K562 (cell line): ENCODE measurements around the gene SP140L. TPM values are rescaled to one million over a fixed set of nuclear protein-coding genes. Genes with fewer than 3 reads are reported as not detected.
A peak's percentile ranks its signal among the peaks of the same experiment; 100 is the strongest.

Experiments used
- CHCHD3 ChIP-seq: fragments of 250-450 bp; sonication (Bioruptor Pico); IDR thresholded peaks from 2 replicates; pipeline ENCODE4 v2.1.2; 2022; ENCODE audit warnings: mild to moderate bottlenecking
- DPF2 ChIP-seq: fragments of 450-650 bp; IDR thresholded peaks from 2 replicates; pipeline ENCODE4 v1.6.1; 2016
- EGR1 ChIP-seq: fragments of 450-650 bp; conservative IDR thresholded peaks from 2 replicates; pipeline ENCODE4 v1.6.1; 2017; ENCODE audit warnings: mild to moderate bottlenecking
- FOXK2 ChIP-seq, 2 experiments: fragments of 450-650 bp; IDR thresholded peaks in 1 of 2; conservative IDR thresholded peaks in 1 of 2; 2 replicates each; pipeline ENCODE4 v1.6.1; 2016; ENCODE audit warnings: low read depth in 2 of 2, mild to moderate bottlenecking in 1 of 2
- HMGXB4 ChIP-seq: sonication (generic); formaldehyde crosslinking; IDR thresholded peaks from 2 replicates; pipeline ENCODE4 v1.8.1; 2023; ENCODE audit warnings: mild to moderate bottlenecking, missing genetic modification reagents
- KLF10 ChIP-seq: fragments of 250-450 bp; sonication (Bioruptor Pico); IDR thresholded peaks from 2 replicates; pipeline ENCODE4 v1.6.1; 2021; ENCODE audit warnings: matching md5 sums
- NR4A1 ChIP-seq, 2 experiments: fragments of 250-450 bp in 1 of 2; fragments of 450-650 bp in 1 of 2; sonication (Bioruptor Pico) in 1 of 2; IDR thresholded peaks; 2 replicates each; pipeline versions ENCODE4 v1.4.0 to v1.6.1; 2016 to 2020; ENCODE audit warnings: mild to moderate bottlenecking in 2 of 2, missing compliant biosample characterization in 1 of 2, missing genetic modification characterization in 1 of 2, moderate library complexity in 1 of 2
- YY1 ChIP-seq, 3 experiments: IDR thresholded peaks; 2 replicates each; pipeline ENCODE4 v1.6.1; 2011; ENCODE audit warnings: low read length in 2 of 3, mild to moderate bottlenecking in 2 of 3, moderate library complexity in 2 of 3, borderline replicate concordance in 1 of 3, control low read depth in 1 of 3, low read depth in 1 of 3; ENCODE audit not compliant: insufficient read depth in 3 of 3, insufficient replicate concordance in 2 of 3, control insufficient read depth in 1 of 3, insufficient read length in 1 of 3; ENCODE audit errors: extremely low read depth in 1 of 3
- ZNF140 ChIP-seq: fragments of 250-450 bp; sonication (Bioruptor Pico); IDR thresholded peaks from 2 replicates; pipeline ENCODE4 v1.8.0; 2021; ENCODE audit warnings: moderate library complexity, mild to moderate bottlenecking, inconsistent platforms
- ZNF263 ChIP-seq: sonication (generic); formaldehyde crosslinking; IDR thresholded peaks from 2 replicates; pipeline ENCODE4 v1.8.0; 2022; ENCODE audit warnings: mild to moderate bottlenecking, missing genetic modification reagents, borderline replicate concordance
- ZNF707 ChIP-seq: fragments of 250-450 bp; sonication (Bioruptor Pico); conservative IDR thresholded peaks from 2 replicates; pipeline ENCODE4 v1.8.0; 2022; ENCODE audit warnings: inconsistent platforms, mild to moderate bottlenecking, moderate library complexity
- ZNF780A ChIP-seq: fragments of 250-450 bp; sonication (Bioruptor Pico); IDR thresholded peaks from 2 replicates; pipeline ENCODE4 v1.5.0; 2021; ENCODE audit warnings: mild to moderate bottlenecking
- polyA plus RNA-seq, 8 experiments: library from polyadenylated mRNA; depleted of rRNA in 4 of 8; stranded (reverse) in 5 of 8; unstranded in 3 of 8; fragments of >200 nt; fragmentation: Nextera tagmentation in 2 of 8; fragmentation: Illumina TruSeq in 1 of 8; extraction: Ambion mirVana in 2 of 8; extraction: Trizol in 1 of 8; gene quantifications; 2 replicates each; pipeline versions ENCODE4 v1.2.1 to v1.2.3, GENCODE V29; 2011 to 2014; ENCODE audit warnings: inconsistent platforms in 1 of 8, missing spikeins in 1 of 8
- total RNA-seq, 7 experiments: library from RNA; depleted of rRNA in 6 of 7; stranded (reverse); fragments of >200 nt in 6 of 7; fragmentation: Illumina TruSeq in 2 of 7; extraction: Trizol in 2 of 7; gene quantifications; 2 replicates each; pipeline versions ENCODE4 v1.2.1 to v1.2.3, GENCODE V29; 2011 to 2021; ENCODE audit warnings: low replicate concordance in 1 of 7
- TF ChIP-seq, protein P1 (sequence below): fragments of 250-450 bp; sonication (Bioruptor Pico); IDR thresholded peaks from 2 replicates; pipeline ENCODE4 v1.9.0; 2021; ENCODE audit warnings: mild to moderate bottlenecking, inconsistent platforms
- TF ChIP-seq, protein P2 (sequence below): sonication (generic); formaldehyde crosslinking; IDR thresholded peaks from 2 replicates; pipeline ENCODE4 v1.8.0; 2022; ENCODE audit warnings: missing genetic modification reagents, mild to moderate bottlenecking, moderate library complexity, borderline replicate concordance
- TF ChIP-seq, protein P3 (sequence below), 2 experiments: IDR thresholded peaks; 2 replicates each; pipeline ENCODE4 v1.6.1; 2012; ENCODE audit warnings: improper control_type of control experiment in 2 of 2, low read depth in 2 of 2, low read length in 2 of 2, borderline replicate concordance in 1 of 2

Gene SP140L
- total and polyA plus RNA-seq, 9 of the 15 experiments (the other 6 are each of a cell fraction or from before 2014, with no cell fraction given), result 4.0 to 15.5 (median 11.3) TPM

- TF ChIP-seq HMGXB4 (CRISPR knock-in tag) (no peak), ZNF780A (CRISPR knock-in tag) (no peak), ZNF140 (no peak), CHCHD3 (CRISPR knock-in tag) (no peak), EGR1 (peak; percentile 29; the same call in 1 of the 2 replicates), ZNF707 (CRISPR knock-in tag) (no peak), NR4A1 (CRISPR knock-in tag; IDR thresholded peaks at IDR 0.05) (no peak), NR4A1 (tag; IDR thresholded peaks at IDR 0.05) (no peak), FOXK2 (conservative IDR thresholded peaks at IDR 0.05 in 1 of 2, IDR thresholded peaks at IDR 0.05 in 1 of 2; ENCODE audit: low read depth in 2 of 2) (peak; percentile 76 to 77), KLF10 (CRISPR knock-in tag) (no peak), DPF2 (peak; percentile 43; the same call in 1 of the 2 replicates), ZNF263 (CRISPR knock-in tag) (no peak), YY1 (IDR thresholded peaks at IDR 0.05; ENCODE audit: borderline replicate concordance in 1 of 3, control insufficient read depth in 1 of 3, extremely low read depth in 1 of 3, insufficient read depth in 3 of 3, insufficient read length in 1 of 3, insufficient replicate concordance in 2 of 3, low read depth in 1 of 3, low read length in 2 of 3) (peak in 1 of 3 experiments; percentile 68)
- TF ChIP-seq, protein P1, sequence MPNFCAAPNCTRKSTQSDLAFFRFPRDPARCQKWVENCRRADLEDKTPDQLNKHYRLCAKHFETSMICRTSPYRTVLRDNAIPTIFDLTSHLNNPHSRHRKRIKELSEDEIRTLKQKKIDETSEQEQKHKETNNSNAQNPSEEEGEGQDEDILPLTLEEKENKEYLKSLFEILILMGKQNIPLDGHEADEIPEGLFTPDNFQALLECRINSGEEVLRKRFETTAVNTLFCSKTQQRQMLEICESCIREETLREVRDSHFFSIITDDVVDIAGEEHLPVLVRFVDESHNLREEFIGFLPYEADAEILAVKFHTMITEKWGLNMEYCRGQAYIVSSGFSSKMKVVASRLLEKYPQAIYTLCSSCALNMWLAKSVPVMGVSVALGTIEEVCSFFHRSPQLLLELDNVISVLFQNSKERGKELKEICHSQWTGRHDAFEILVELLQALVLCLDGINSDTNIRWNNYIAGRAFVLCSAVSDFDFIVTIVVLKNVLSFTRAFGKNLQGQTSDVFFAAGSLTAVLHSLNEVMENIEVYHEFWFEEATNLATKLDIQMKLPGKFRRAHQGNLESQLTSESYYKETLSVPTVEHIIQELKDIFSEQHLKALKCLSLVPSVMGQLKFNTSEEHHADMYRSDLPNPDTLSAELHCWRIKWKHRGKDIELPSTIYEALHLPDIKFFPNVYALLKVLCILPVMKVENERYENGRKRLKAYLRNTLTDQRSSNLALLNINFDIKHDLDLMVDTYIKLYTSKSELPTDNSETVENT (CRISPR knock-in tag), result no peak
- TF ChIP-seq, protein P2, sequence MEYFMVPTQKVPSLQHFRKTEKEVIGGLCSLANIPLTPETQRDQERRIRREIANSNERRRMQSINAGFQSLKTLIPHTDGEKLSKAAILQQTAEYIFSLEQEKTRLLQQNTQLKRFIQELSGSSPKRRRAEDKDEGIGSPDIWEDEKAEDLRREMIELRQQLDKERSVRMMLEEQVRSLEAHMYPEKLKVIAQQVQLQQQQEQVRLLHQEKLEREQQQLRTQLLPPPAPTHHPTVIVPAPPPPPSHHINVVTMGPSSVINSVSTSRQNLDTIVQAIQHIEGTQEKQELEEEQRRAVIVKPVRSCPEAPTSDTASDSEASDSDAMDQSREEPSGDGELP (CRISPR knock-in tag), result peak; percentile 69; the same call in 1 of the 2 replicates
- TF ChIP-seq, protein P3, sequence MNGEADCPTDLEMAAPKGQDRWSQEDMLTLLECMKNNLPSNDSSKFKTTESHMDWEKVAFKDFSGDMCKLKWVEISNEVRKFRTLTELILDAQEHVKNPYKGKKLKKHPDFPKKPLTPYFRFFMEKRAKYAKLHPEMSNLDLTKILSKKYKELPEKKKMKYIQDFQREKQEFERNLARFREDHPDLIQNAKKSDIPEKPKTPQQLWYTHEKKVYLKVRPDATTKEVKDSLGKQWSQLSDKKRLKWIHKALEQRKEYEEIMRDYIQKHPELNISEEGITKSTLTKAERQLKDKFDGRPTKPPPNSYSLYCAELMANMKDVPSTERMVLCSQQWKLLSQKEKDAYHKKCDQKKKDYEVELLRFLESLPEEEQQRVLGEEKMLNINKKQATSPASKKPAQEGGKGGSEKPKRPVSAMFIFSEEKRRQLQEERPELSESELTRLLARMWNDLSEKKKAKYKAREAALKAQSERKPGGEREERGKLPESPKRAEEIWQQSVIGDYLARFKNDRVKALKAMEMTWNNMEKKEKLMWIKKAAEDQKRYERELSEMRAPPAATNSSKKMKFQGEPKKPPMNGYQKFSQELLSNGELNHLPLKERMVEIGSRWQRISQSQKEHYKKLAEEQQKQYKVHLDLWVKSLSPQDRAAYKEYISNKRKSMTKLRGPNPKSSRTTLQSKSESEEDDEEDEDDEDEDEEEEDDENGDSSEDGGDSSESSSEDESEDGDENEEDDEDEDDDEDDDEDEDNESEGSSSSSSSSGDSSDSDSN (IDR thresholded peaks at IDR 0.05; ENCODE audit: borderline replicate concordance in 1 of 2, low read depth in 2 of 2, low read length in 2 of 2), result 0 out of 4 replicates have a peak, but pooled peaks of 1 of the 2 experiments have one; percentile 52
These were observed 89.2 kb downstream of the SP140L start, which contains the start of gene SP100 (continued) for GRCh38 chr2:230416061-230416721.
